Placental pericyte (primary cell): ENCODE measurements around the gene DDX59. TPM values are rescaled to one million over a fixed set of nuclear protein-coding genes. Genes with fewer than 3 reads are reported as not detected.

ENCODE experiments used
- total RNA-seq: library from RNA; depleted of rRNA; stranded (reverse); fragments of >200 nt; gene quantifications from 2 replicates; pipeline ENCODE4 v1.2.3, GENCODE V29; 2012

The DDX59 gene
- 14.9 and 17.9 TPM in 2 replicates for total RNA-seq

GRCh38 chr1:200669314-200670241, at the start of gene DDX59:
DDX59 (minus strand) TSS chr1:200669907; CDS start chr1:200666740, 3,167 bp downstream.

GRCh38 chr1:200620273-200621131, 49.2 kb downstream of the DDX59 start, which contains the start of gene KIF14:
KIF14 (minus strand) TSS chr1:200620751; CDS start chr1:200618723, 2,028 bp downstream.

Other genes starting within 250 kb of the DDX59 start
- 1.1 and 28.3 TPM in 2 replicates for gene KIF14, start 49.2 kb downstream of the DDX59 start, total RNA-seq
- 35.9 and 44.5 TPM in 2 replicates for gene CAMSAP2, start 69.0 kb upstream of the DDX59 start, total RNA-seq
- not detected in 2 replicates for gene GPR25, start 203.1 kb upstream of the DDX59 start, total RNA-seq
- gene INAVA, start 225.0 kb upstream of the DDX59 start, total RNA-seq = 0.14 and 0.44 TPM in 2 replicates